GM18520 (cell line): ENCODE results near the gene EPB41L1.

Experiments
- ATAC-seq: cut with Tn5 transposase; IDR thresholded peaks from one replicate; pipeline ENCODE4 v1.9.1; 2021; ENCODE audit not compliant: unreplicated experiment

Gene EPB41L1

DNA sequence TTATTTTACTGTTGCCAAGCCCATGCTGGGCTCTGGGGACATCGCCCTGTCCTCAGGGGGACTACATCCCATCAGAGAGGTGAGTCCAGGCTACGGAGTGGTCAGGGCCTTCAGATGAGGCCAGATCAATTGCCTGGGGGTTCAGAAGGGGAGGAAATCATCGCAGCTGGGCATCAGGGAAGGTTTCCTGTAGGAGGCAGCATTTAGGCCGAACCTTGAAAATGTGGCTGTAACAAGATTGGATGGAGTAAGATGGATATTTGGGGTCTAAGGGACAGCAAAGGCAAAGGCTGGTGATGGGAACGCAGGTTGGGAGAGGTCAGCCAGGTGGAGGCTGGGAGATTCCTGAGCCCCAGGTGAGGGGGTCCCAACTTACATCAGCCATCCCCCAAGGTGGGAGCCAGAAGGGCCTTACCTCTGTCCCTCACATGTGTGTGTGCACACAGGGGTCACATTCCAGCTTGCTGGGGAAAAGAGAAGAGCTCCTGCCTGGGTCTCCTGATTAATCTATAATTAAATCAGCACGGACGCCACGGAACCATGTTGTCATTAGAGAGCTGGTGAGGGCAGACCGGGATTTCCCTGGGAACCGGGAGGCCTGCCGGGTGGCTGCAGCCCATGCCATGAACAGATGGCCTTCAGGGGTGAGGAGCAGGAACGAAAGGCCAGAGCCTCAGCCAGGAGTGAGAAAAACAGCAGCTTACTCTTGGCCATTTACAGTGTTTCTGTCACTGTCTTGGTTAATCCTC lies 121.1 kb downstream of the EPB41L1 start:
- ATAC-seq = no peak

DNA sequence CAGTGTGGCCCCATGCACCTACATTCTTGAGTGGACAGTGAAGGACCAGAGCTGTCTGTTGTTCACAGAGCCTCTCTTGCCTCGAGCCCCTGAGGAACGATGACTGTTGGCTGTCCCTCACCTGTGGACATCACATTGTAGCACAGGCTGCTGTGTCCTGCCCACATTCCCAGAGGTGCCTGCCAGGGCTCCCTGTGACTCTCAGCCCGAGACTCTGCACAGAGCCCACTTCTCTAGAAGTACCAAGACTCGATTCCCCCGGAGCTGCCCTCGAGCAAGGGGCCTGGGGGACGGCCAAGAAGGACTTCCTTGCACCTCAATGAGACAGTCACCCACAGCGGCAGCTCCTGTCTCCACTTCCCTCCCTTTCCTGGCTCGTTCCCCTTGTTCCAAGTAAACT lies 123.0 kb downstream of the EPB41L1 start:
- ATAC-seq = no peak

DNA sequence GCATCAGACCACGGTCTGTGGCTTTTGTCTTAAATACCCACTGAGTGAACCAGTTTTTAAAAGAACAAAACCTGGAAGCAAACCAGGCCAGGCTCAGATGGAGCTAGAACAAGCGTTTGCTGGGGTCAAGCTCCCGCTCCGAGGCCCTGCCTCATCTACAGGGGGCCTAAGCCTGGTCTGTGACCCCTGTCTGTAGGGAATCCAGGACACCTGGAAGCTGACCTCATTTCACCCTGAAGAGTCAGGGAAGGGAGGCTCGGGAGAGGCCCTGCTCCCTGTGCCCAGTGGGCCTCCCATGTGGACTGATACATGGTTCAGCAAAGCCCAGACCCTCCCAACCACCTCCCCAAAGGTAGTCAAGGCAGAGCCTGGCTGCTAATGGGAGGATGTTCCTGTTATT lies 124.8 kb downstream of the EPB41L1 start:
- no peak for ATAC-seq

DNA sequence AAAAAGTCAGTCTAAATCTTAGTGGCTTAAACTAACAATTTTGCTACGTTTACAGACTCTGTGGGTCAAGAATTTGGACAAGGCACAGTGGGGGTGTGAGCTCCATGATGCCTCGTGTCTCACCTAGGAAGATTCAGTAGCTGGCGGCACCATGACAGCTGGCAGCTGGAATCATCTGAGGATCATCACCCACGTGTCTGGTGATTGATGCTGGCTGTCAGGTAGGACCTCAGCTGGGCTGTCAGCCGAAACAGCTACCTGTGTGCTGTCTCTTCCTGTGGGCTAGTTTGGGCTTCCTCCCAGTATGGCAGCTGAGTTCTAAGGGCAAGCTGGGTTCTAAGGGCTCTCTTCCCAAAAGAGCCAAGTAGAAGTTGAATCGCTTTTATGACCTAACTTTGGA lies 125.2 kb downstream of the EPB41L1 start:
- ATAC-seq = no peak

DNA sequence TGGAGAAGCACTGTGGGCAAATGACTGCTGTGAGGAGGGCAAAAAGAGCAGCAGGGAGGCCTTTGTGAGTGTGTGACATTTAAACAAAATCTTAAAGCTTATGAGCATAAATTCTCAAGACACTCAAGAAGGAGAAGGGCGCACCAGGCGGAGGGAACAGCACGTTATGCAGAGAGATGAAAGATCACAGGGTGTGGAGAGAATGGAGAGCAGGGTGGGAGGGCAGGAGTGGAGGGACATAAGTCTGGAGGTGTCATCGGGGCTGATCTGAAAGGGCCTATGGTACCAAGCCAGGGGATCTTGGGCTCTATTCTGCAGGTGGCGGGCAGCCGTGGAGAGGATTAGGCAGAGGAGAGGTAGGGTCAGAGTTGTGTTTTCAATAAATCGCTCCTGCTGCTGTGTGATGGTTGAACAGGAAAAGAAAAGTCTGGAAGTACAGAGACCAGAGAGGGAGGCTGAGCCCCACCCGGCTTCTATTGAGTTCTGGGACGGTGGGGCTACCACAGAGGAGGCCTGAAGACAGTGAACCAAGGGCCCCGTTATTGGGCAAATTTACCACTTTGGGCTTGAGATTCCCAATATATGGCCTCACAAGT lies 127.3 kb downstream of the EPB41L1 start:
- ATAC-seq = no peak
